Stomach (tissue), 9 donors: ENCODE measurements around the gene MCTP1. TPM values are rescaled to one million over a fixed set of nuclear protein-coding genes. Genes with fewer than 3 reads are reported as not detected.
"Not testable (repeated sequence)": the region's sequence is repeated elsewhere in the genome, so short reads cannot be mapped to it uniquely, and the experiment has no call there.

Experiments used
- DNase-seq, 2 donors: peaks; one replicate each; pipeline versions ENCODE4 v3.0.0 to v3.0.0-alpha.2; 2013 to 2019
- H3K27ac ChIP-seq, 5 donors: fragments of 200-600 bp in 4 of 5; sonication (generic) in 4 of 5; one replicate each; pipeline ENCODE4 v1.5.1; 2013 to 2019; ENCODE audit warnings: mild to moderate bottlenecking in 1 of 5, moderate library complexity in 1 of 5
- H3K27me3 ChIP-seq, 3 donors: fragments of 200-600 bp; sonication (generic); one replicate each; pipeline ENCODE4 v1.5.1; 2017 to 2019; ENCODE audit warnings: mixed run types in 1 of 3
- H3K36me3 ChIP-seq, 4 donors: fragments of 200-600 bp; sonication (generic); 1 replicate in 3 of 4; 2 replicates in 1 of 4; pipeline ENCODE4 v1.5.1; 2016 to 2019
- H3K4me1 ChIP-seq, 4 donors: fragments of 200-600 bp; sonication (generic); one replicate each; pipeline ENCODE4 v1.5.1; 2016 to 2019
- H3K4me3 ChIP-seq, 4 donors: fragments of 200-600 bp; sonication (generic) in 3 of 4; one replicate each; pipeline ENCODE4 v1.5.1; 2016 to 2019; ENCODE audit warnings: mild to moderate bottlenecking in 1 of 4
- H3K9me3 ChIP-seq, 4 donors: fragments of 200-600 bp; sonication (generic); one replicate each; pipeline ENCODE4 v1.5.1; 2016 to 2019
- EP300 ChIP-seq: sonication (generic); formaldehyde crosslinking; IDR thresholded peaks from one replicate; pipeline ENCODE4 v1.6.1; 2017; ENCODE audit warnings: antibody characterized with exemption
- POLR2A ChIP-seq, 4 donors: fragments of 450-650 bp; IDR thresholded peaks; one replicate each; pipeline ENCODE4 v1.6.1; 2016; ENCODE audit warnings: antibody characterized with exemption in 4 of 4, control low read depth in 2 of 4, mild to moderate bottlenecking in 1 of 4, moderate library complexity in 1 of 4
- POLR2AphosphoS5 ChIP-seq, 3 donors: sonication (generic); formaldehyde crosslinking; IDR thresholded peaks; one replicate each; pipeline ENCODE4 v1.6.1; 2016; ENCODE audit warnings: antibody characterized with exemption in 3 of 3
- WGBS, 5 donors: extraction: QIAGEN DNeasy Blood & Tissue Kit in 3 of 5; methylation state at CpG; one replicate each; pipeline versions ENCODE4 v1.1.5 to v1.1.7; 2013 to 2018; 5-methylcytosine and 5-hydroxymethylcytosine counted together
- intact Hi-C: fragments of 100-400 bp; cut with DNase I; formaldehyde crosslinking; loops from one replicate; pipeline ENCODE4 v1.15.1; 2023; ENCODE audit warnings: low total_unique reads
- polyA plus RNA-seq, 3 donors: library from polyadenylated mRNA; stranded (reverse); fragments of 200-250 nt; gene quantifications; one replicate each; pipeline ENCODE4 v1.2.3, GENCODE V29; 2013
- total RNA-seq, 5 donors: library from RNA; depleted of rRNA; stranded (reverse); fragments of >200 nt; gene quantifications; one replicate each; pipeline versions ENCODE4 v1.1.0 to v1.2.3, GENCODE V29; 2014 to 2016
- TF ChIP-seq, protein P1 (sequence below), 7 experiments: fragments of 450-650 bp in 4 of 7; fragments of 200-600 bp in 3 of 7; sonication (generic) in 3 of 7; IDR thresholded peaks; one replicate each; pipeline ENCODE4 v1.5.1; 2016 to 2019; ENCODE audit warnings: antibody characterized with exemption in 7 of 7, control low read depth in 2 of 7, mild to moderate bottlenecking in 1 of 7
- donor health status: healthy with polysubstance abuse.
- donor health status: Bipolar disorder and iron deficiency.
- donor health status: healthy.

MCTP1 gene
- total and polyA plus RNA-seq, 8 donors, result 1.4 to 47.9 (median 11.3) TPM

DNA sequence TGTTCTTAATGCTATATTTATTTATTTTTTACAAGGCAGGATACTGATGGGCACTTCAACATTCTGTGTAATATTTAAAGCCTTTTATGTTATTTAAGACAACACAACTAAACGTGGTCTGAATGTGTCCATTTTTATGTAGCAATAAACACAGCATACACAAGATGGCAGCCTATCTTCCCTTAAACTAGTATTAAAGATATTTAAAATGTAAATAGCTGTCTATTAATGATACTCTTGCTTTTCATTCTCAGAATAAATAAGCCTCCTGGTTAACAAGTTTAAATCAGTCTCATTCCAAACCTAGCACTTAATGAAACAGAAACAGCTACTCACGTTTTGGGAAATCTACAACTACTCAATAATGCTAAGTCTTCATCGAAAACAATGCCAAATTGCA lies 315.7 kb downstream of the MCTP1 start:
- Histone ChIP-seq H3K4me1 (peaks cover 0 to 6% (median 4%) of the 10 kb centered on the region in 4 donors), H3K27ac (no peak overlapping the region), H3K27me3 (no peaks in the 10 kb centered on the region), H3K36me3 (no peaks in the 10 kb centered on the region), H3K4me3 (no peak overlapping the region), H3K9me3 (peaks cover 0 to 5% (median 2%) of the 10 kb centered on the region in 4 donors)
- TF ChIP-seq, protein P1, sequence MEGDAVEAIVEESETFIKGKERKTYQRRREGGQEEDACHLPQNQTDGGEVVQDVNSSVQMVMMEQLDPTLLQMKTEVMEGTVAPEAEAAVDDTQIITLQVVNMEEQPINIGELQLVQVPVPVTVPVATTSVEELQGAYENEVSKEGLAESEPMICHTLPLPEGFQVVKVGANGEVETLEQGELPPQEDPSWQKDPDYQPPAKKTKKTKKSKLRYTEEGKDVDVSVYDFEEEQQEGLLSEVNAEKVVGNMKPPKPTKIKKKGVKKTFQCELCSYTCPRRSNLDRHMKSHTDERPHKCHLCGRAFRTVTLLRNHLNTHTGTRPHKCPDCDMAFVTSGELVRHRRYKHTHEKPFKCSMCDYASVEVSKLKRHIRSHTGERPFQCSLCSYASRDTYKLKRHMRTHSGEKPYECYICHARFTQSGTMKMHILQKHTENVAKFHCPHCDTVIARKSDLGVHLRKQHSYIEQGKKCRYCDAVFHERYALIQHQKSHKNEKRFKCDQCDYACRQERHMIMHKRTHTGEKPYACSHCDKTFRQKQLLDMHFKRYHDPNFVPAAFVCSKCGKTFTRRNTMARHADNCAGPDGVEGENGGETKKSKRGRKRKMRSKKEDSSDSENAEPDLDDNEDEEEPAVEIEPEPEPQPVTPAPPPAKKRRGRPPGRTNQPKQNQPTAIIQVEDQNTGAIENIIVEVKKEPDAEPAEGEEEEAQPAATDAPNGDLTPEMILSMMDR (IDR thresholded peaks at IDR 0.05), result peak in 1 of 7 experiments; percentile 10
- TF ChIP-seq POLR2A (IDR thresholded peaks at IDR 0.05), result no peak
- intact Hi-C loops, result loop anchor here (5.0 kb wide), 1 partner anchor 268 kb away; no protein-coding TSS in a partner anchor
- peak in 1 of 2 donors; percentile 35 for DNase-seq
- 22 to 34% (median 29%) methylated on average over 3 of the region's 3 CpGs for WGBS, 5 donors

DNA sequence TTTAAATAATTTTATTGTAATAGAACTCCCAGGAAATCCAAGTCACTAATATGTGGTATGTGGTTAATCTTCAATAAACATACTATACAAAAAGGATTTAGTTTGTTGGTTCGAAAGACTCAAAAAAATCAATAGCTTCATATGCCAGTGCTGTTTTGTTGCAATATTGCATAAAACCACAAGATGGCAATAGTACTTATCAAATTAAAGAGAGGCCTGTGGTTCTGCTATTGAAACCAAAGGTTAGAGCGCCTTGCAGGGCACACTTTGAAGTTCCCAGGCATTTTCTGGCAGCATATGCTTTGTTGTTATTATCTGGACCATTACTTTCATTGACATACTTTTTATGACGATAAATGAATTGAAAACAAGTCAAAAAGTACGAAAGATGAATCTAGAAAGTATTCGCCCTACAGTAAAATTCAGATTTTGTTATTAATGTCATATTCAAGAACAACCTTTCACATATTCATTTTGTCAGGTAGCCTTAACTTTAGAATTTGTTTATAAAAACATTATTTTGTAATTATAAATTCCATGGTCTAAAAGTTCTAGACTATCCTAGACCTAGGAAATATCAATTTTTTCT lies 316.3 kb downstream of the MCTP1 start:
- Histone ChIP-seq H3K4me1 (peaks cover 0 to 6% (median 4%) of the 10 kb centered on the region in 4 donors), H3K27ac (no peak overlapping the region), H3K9me3 (peaks cover 0 to 5% (median 2%) of the 10 kb centered on the region in 4 donors), H3K36me3 (no peaks in the 10 kb centered on the region), H3K4me3 (no peak overlapping the region), H3K27me3 (no peaks in the 10 kb centered on the region)
- intact Hi-C loops, result loop anchor here (5.0 kb wide), 1 partner anchor 269 kb away; no protein-coding TSS in a partner anchor
- peak in 1 of 2 donors; percentile 82 for DNase-seq
- 29 to 41% (median 34%) methylated on average over 5 of the region's 5 CpGs for WGBS, 5 donors
- TF ChIP-seq, protein P1 (IDR thresholded peaks at IDR 0.05), result peak in 5 of 7 experiments; percentile 45 to 76 (median 67)
- TF ChIP-seq POLR2AphosphoS5 (IDR thresholded peaks at IDR 0.05) (no peak), POLR2A (IDR thresholded peaks at IDR 0.05) (no peak), EP300 (no peak)

DNA sequence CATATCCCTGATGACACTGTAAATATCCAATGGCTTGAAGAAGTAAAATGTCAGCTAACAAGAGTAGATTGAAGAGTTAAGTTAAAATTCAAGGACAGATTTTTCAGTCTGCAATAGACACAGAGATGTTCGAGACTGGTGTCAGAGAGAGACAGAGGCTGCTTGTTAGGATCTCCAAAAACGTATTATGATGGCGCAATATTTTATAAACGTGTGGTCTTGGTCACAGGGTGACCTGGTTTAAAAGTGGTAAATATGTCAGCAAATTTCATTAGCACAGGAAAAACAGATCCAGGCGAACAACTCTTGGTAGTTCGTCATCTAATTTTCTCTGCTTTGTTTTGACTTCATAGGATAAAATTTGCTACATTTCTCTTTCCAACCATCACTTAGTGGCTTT lies 317.4 kb downstream of the MCTP1 start:
- Histone ChIP-seq H3K4me3 (no peak overlapping the region), H3K36me3 (no peaks in the 10 kb centered on the region), H3K4me1 (peaks cover 0 to 6% (median 4%) of the 10 kb centered on the region in 4 donors), H3K27ac (no peak overlapping the region), H3K9me3 (peaks cover 0 to 5% (median 2%) of the 10 kb centered on the region in 4 donors), H3K27me3 (no peaks in the 10 kb centered on the region)
- intact Hi-C loops, result loop anchor here (5.0 kb wide), 1 partner anchor 270 kb away; no protein-coding TSS in a partner anchor
- 82 to 86% (median 84%) methylated on average over 6 of the region's 6 CpGs for WGBS, 5 donors
- TF ChIP-seq POLR2A (IDR thresholded peaks at IDR 0.05) (no peak), POLR2AphosphoS5 (IDR thresholded peaks at IDR 0.05) (no peak), EP300 (no peak)
- TF ChIP-seq, protein P1 (IDR thresholded peaks at IDR 0.05), result no peak
- DNase-seq, result no peak

DNA sequence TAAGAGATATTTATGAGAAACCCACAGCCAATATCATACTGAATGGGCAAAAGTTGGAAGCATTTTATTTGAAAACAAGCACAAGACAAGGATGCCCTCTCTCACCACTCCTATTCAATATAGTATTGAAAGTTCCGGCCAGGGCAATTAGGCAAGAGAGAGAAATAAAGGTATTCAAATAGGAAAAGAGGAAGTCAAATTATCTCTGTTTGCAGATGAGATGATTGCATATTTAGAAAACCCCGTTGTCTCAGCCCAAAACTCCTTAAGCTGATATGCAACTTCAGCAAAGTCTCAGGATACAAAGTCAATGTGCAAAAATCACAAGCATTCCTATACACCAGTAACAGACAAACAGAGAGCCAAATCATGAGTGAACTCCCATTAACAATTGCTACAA lies 325.6 kb downstream of the MCTP1 start:
- H3K36me3 ChIP-seq, DNase-seq, intact Hi-C loops, H3K27ac ChIP-seq, H3K4me3 ChIP-seq, H3K27me3 ChIP-seq, H3K4me1 ChIP-seq: not testable (repeated sequence)
- peaks cover 0 to 25% (median 4%) of the 10 kb centered on the region in 4 donors for H3K9me3 ChIP-seq
- WGBS, 5 donors, result 57 to 69% (median 63%) methylated on average over 2 of the region's 2 CpGs

DNA sequence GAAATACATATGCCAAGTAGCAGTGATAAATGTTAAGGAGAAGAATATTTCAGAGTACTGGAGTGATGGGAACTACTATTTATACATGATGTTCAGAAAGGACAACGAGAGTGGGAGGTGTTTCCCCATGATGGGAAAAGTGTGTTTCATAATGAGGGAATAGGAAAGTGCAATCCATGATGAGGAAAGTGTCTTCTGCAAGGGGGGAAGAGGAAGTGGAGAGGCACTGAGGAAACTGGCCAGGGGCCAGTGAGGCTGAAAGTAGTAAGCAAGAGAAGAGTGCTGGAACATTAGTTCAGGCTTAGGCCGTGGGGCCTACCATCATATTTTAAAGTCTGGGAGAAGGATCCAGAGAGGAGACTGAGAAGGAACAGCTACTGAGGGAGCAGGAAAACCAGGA lies 339.2 kb downstream of the MCTP1 start:
- Histone ChIP-seq H3K27ac (no peak overlapping the region), H3K27me3 (no peaks in the 10 kb centered on the region), H3K36me3 (no peaks in the 10 kb centered on the region), H3K9me3 (no peaks in the 10 kb centered on the region), H3K4me1 (peaks cover 0 to 7% (median 0%) of the 10 kb centered on the region in 4 donors), H3K4me3 (no peak overlapping the region)
- DNase-seq, result peak in 1 of 2 donors; percentile 29
- intact Hi-C loops, result no loop called here
- WGBS, 5 donors, result 37 to 81% (median 71%) methylated on average over 2 of the region's 2 CpGs
- TF ChIP-seq, protein P1 (IDR thresholded peaks at IDR 0.05), result no peak
- TF ChIP-seq POLR2AphosphoS5 (IDR thresholded peaks at IDR 0.05) (no peak), POLR2A (IDR thresholded peaks at IDR 0.05) (no peak), EP300 (no peak)
